Measurements from ENCODE around the gene AOAH.

The AOAH gene

DNA sequence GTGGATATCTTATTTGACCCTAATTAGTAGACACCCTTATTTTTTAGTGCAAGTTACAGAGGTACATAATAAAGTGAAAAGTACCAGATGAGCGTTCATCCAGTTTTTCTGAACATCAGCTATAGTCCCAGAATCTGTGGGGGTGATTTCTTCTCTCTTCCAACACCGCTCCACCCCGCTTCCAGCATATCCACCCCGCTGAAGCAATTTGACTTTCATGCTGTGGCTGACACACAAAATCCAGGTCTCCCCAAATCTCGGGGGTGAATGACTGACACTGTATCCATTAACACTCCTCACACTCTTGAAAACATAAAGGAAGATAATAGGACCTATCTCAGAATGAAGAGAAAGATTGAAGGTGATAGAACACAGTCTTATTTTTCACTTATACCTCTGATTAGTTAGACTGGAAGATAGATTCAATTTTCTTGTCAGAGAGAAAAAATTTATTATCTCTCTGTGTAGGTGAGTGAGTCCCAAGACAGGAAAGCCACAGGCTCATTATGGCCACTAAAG, 191.3 kb downstream of the AOAH start:
- TF ChIP-seq, protein P1, sequence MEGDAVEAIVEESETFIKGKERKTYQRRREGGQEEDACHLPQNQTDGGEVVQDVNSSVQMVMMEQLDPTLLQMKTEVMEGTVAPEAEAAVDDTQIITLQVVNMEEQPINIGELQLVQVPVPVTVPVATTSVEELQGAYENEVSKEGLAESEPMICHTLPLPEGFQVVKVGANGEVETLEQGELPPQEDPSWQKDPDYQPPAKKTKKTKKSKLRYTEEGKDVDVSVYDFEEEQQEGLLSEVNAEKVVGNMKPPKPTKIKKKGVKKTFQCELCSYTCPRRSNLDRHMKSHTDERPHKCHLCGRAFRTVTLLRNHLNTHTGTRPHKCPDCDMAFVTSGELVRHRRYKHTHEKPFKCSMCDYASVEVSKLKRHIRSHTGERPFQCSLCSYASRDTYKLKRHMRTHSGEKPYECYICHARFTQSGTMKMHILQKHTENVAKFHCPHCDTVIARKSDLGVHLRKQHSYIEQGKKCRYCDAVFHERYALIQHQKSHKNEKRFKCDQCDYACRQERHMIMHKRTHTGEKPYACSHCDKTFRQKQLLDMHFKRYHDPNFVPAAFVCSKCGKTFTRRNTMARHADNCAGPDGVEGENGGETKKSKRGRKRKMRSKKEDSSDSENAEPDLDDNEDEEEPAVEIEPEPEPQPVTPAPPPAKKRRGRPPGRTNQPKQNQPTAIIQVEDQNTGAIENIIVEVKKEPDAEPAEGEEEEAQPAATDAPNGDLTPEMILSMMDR (IDR thresholded peaks at IDR 0.05; ENCODE audit: low read depth, low read length): no peak
- DNase-seq (ENCODE audit: extremely low read depth, low read depth): no peak

DNA sequence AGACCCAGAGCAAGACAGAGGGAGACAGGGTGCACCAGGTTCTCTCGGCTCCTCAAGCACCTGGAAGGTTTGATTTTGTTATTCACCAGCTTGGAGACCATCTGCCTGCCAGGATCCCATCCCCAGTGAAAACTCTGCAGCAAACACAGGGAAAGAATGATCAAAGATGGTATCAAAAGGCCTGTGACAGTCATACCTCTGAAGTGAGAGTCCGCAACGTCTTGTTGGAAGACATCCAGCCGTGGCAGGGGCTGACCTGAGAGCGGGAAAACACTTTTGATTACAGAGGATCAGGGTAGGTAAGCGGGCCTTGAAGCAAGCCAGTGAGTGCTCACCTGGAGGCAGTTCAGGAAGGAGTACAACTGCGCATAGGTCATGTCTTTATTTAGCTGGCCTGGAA, 192.3 kb downstream of the AOAH start:
- TF ChIP-seq, protein P1 (IDR thresholded peaks at IDR 0.05; ENCODE audit: low read depth, low read length): no peak
- DNase-seq (ENCODE audit: extremely low read depth, low read depth): no peak

DNA sequence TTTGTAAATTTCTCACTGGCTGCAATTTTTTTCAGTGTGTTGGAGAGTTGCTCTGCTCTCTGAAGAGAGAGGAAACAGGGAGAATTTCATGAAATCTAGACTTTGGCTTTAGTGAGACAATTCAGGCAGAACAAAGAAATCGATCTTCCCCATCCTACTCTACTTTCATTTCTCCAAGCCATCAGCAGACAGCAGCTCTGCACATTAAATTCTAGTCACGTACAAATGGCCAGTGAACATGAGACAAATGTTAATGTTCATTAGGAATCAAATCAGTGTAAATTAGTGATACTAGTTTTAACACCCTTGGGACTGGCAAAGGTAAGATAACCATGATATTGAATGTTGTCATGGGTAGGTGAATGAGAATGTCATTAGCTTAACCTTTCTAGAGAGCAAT, 193.8 kb downstream of the AOAH start:
- TF ChIP-seq, protein P1 (IDR thresholded peaks at IDR 0.05; ENCODE audit: low read depth, low read length): no peak
- no peak for DNase-seq (ENCODE audit: extremely low read depth, low read depth)

DNA sequence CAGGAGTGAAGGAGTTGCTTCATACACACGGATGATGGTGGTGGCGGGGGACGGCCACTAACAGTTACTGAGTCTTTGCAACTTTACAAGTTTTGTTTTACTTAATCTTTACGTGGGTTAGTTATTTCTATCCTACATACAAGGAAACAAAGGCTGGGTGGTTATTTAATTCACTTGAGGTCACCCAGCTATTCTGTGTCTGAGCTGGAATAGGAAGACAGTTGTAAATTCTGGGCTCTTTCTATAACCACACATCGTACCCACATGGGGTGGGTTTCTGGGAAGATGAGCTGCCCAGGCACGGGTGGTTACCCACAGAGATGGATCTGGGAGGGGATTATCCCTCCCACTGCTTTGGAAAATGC, 196.8 kb downstream of the AOAH start:
- TF ChIP-seq, protein P1 (IDR thresholded peaks at IDR 0.05; ENCODE audit: low read depth, low read length): no peak
- no peak for DNase-seq (ENCODE audit: extremely low read depth, low read depth)

DNA sequence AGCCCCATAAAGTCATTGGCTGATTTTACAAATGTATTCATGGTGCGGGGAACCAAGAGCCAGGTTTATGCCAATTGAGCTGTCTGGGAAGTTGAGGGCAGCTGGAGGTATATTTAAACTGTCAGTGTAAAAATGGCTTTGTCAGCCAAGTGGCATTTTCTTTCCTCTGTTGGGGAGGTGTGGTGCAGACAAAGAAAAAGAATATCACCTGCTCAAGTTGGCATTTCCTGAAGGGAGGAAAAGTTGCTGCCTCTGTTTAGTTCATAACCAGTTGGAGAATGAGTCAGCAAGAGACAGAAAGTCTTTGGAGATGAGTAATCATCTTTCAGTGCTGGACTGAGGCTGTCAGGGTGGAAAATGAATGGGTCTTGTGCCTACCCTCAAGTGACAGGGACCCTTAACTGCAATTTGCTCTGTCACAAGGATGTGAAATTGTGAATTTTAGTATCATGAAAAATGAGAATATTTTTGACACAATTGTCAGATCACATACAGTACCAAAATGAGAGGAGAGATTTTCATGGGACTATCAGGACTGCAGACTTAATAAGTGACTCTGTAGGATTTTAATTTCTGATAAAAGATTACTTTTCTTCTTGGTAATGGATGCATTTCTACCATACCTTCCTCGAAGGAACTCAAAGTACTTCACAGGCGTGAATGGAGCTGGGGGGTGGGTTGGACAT, 197.3 kb downstream of the AOAH start:
- DNase-seq (ENCODE audit: extremely low read depth, low read depth): peak; percentile 7
- TF ChIP-seq, protein P1 (IDR thresholded peaks at IDR 0.05; ENCODE audit: low read depth, low read length): no peak

DNA sequence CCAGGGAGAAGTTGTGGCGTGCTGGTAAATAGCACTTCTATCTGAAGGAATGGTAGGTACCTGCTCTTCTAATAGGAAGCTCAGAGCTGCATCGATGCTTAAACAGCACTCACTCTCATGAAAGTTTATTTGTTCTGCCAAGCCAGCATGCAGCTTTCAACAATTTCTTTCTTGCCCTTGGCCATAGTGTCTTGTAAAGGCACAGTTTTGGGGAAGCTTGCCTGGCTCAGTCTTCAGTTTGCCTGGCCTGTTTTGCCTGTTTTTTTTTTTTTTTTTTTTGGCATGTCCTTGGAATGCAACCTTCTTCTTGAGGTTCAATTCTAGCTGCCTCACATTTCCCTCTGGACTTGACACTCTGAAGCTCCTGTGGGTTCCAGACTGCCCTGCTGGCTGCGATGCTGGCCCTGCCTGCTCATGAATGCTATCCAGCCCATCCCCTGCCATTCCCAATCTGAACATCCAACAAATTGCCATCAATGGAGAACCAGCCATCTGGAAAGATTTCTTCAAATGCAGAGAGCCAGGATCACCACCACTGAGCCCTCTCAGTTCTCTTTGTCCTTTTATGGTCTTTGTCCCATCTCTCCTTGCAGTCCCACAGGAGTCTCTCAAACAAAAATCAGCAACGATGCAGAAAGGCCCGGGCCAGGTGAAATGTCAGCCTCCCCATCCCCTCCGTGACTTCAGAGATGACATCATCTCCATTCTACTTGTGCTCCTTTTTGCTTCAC, 200.8 kb downstream of the AOAH start:
- TF ChIP-seq, protein P1 (IDR thresholded peaks at IDR 0.05; ENCODE audit: low read depth, low read length): no peak
- no peak for DNase-seq (ENCODE audit: extremely low read depth, low read depth)

DNA sequence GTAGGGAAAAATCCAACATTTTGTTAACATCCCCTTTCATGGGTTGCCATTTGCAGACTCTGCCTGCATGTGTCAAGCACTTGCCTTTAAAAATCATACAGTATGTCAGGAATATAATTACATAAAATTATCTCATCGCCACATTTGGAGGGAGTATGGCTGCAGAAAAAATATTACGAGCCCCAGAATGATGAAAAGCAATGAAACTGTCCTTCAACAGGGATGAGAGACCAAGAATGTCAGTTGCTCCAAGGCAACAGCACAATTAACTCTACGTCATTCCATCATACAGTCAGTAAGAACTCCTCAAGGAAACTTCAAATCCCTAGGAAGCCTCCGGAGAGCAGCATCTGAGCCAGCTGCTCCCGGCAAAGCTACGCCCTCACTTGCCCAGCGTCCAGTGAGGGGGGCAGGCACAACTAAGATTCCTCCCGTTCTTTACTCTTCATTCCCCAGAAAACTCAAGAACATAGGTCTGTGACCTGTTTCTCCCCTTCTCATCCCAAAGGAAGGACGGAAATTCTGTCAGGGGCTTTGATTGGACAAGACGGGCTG, 201.8 kb downstream of the AOAH start:
- DNase-seq (ENCODE audit: extremely low read depth, low read depth): no peak
- TF ChIP-seq, protein P1 (IDR thresholded peaks at IDR 0.05; ENCODE audit: low read depth, low read length): no peak

Data from AG09319 (cell line).